ENCODE results near the gene TLL1.

- no peak for TF ChIP-seq CTCF (IDR thresholded peaks at IDR 0.05; ENCODE audit: extremely low read depth in 1 of 2, insufficient read depth in 1 of 2, low read depth in 1 of 2, low read length in 2 of 2)
- TF ChIP-seq MAX (IDR thresholded peaks at IDR 0.05; ENCODE audit: insufficient read depth, insufficient read length): no peak
- TF ChIP-seq POLR2A (IDR thresholded peaks at IDR 0.05; ENCODE audit: low read depth, low read length): no peak
- TF ChIP-seq POLR2AphosphoS5 (IDR thresholded peaks at IDR 0.05; ENCODE audit: insufficient read depth, low read depth, low read length): no peak
- no peak for TF ChIP-seq EZH2 (IDR thresholded peaks at IDR 0.05; ENCODE audit: borderline replicate concordance, low read depth, low read length, severe bottlenecking)
- no peak for TF ChIP-seq JUN (IDR thresholded peaks at IDR 0.05; ENCODE audit: borderline replicate concordance, insufficient read depth, insufficient read length, low read depth)
These were observed 141.4 kb downstream of the TLL1 start for GRCh38 chr4:166014411-166014810.

All from endothelial cell of umbilical vein (primary cell).